Astrocyte (in vitro differentiated cells and primary cell): ENCODE measurements around the gene NPC1L1. TPM values are rescaled to one million over a fixed set of nuclear protein-coding genes. Genes with fewer than 3 reads are reported as not detected.

Experiments used
- DNase-seq: peaks from one replicate; pipeline ENCODE4 v3.0.0-alpha.2; 2010; ENCODE audit warnings: low read depth
- FAIRE-seq: peaks from 2 replicates; lab custom pipeline; 2011; peaks lifted over from hg19 to GRCh38; lab: Jason Lieb, UNC
- H2AFZ ChIP-seq: 2 replicates; pipeline ENCODE4 v1.6.0; 2012; ENCODE audit warnings: low read depth, low read length, inconsistent platforms
- H3K27ac ChIP-seq: 2 replicates; pipeline ENCODE4 v1.5.1; 2011; ENCODE audit warnings: low read depth, low read length, inconsistent platforms
- H3K27me3 ChIP-seq: 2 replicates; pipeline ENCODE4 v1.6.0; 2011; ENCODE audit warnings: low read length, inconsistent platforms; ENCODE audit not compliant: insufficient read depth
- H3K36me3 ChIP-seq: 2 replicates; pipeline ENCODE4 v1.5.1; 2011; ENCODE audit warnings: low read length, inconsistent platforms; ENCODE audit not compliant: insufficient read depth
- H3K4me1 ChIP-seq: 2 replicates; pipeline ENCODE4 v1.5.1; 2011; ENCODE audit warnings: low read length, inconsistent platforms; ENCODE audit not compliant: insufficient read depth
- H3K4me2 ChIP-seq: 2 replicates; pipeline ENCODE4 v1.6.0; 2012; ENCODE audit warnings: low read length, inconsistent platforms
- H3K4me3 ChIP-seq: 2 replicates; pipeline ENCODE4 v1.5.1; 2011; ENCODE audit warnings: low read depth, mild to moderate bottlenecking, low read length, inconsistent platforms; ENCODE audit not compliant: insufficient read depth
- H3K79me2 ChIP-seq: 2 replicates; pipeline ENCODE4 v1.6.0; 2012; ENCODE audit warnings: mild to moderate bottlenecking, low read length, inconsistent platforms; ENCODE audit not compliant: insufficient read depth
- H3K9ac ChIP-seq: 2 replicates; pipeline ENCODE4 v1.6.0; 2012; ENCODE audit warnings: mild to moderate bottlenecking, low read length, inconsistent platforms
- H3K9me3 ChIP-seq: 2 replicates; pipeline ENCODE4 v1.5.1; 2012; ENCODE audit warnings: low read depth, mild to moderate bottlenecking, low read length, inconsistent platforms; ENCODE audit not compliant: insufficient read depth
- H4K20me1 ChIP-seq: 2 replicates; pipeline ENCODE4 v1.6.0; 2012; ENCODE audit warnings: low read length, inconsistent platforms; ENCODE audit not compliant: insufficient read depth
- H3K27ac Mint-ChIP-seq: one replicate; pipeline ENCODE4 v1.8.0; 2021; ENCODE audit warnings: mild to moderate bottlenecking, mixed read lengths; ENCODE audit not compliant: unreplicated experiment
- H3K27me3 Mint-ChIP-seq: one replicate; pipeline ENCODE4 v1.8.0; 2021; ENCODE audit warnings: low read depth, mixed read lengths; ENCODE audit not compliant: unreplicated experiment
- H3K36me3 Mint-ChIP-seq: one replicate; pipeline ENCODE4 v1.8.0; 2021; ENCODE audit warnings: low read depth, mixed read lengths; ENCODE audit not compliant: unreplicated experiment
- H3K4me1 Mint-ChIP-seq: one replicate; pipeline ENCODE4 v1.8.0; 2021; ENCODE audit warnings: low read depth, mixed read lengths; ENCODE audit not compliant: unreplicated experiment
- H3K4me3 Mint-ChIP-seq: one replicate; pipeline ENCODE4 v1.8.0; 2021; ENCODE audit warnings: mild to moderate bottlenecking, moderate library complexity, mixed read lengths; ENCODE audit not compliant: unreplicated experiment
- H3K9me3 Mint-ChIP-seq: one replicate; pipeline ENCODE4 v1.8.0; 2021; ENCODE audit warnings: mild to moderate bottlenecking, mixed read lengths; ENCODE audit not compliant: unreplicated experiment
- EZH2 ChIP-seq: IDR thresholded peaks from 2 replicates; pipeline ENCODE4 v1.6.1; 2012; ENCODE audit warnings: mild to moderate bottlenecking, low read length, inconsistent platforms; ENCODE audit not compliant: insufficient read depth
- total RNA-seq: library from RNA; stranded (reverse); gene quantifications from 2 replicates; pipeline ENCODE4 v1.2.1, GENCODE V29; 2021
- TF ChIP-seq, protein P1 (sequence below): IDR thresholded peaks from 2 replicates; pipeline ENCODE4 v1.5.1; 2011; ENCODE audit warnings: low read depth, mild to moderate bottlenecking, inconsistent platforms, low read length, moderate library complexity; ENCODE audit not compliant: insufficient read depth

Gene NPC1L1
- total RNA-seq, 1 donor from 2014 or later: 0.07 TPM

DNA sequence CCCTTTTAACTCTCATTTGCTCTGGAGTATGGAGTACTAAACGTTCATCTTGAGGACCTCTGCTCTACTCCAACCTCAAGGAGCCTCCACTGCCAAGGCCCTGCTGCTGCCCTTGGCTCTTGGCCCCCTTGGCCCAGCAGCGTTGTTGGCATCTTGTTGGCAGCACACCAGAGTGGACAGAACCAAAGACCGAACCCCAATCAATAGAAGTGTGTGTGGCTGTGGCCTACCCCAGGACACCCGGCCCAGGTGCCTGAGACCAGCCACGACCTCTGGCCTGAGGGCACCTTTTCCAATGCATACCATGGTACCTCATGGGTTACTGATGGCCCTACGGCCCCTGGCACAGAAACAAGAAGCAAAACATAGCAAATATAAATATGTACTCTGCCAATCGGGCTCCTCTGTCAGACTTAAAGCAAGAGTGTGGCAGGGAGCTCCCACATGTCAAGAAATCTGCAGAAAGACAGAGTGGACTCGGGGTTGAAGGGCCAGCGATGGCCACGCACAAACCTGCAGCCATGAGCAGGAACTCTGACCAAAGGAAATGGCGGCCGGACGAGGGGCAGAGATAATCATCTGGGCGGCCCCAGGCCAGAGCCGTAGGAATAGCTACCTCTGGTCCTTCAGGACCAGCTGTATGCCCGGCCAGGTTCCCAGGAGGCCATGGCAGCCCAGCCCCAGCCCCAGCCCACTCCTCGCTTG, 2.9 kb downstream of the NPC1L1 start:
- Histone ChIP-seq H3K79me2 (no peaks in the 10 kb centered on the region), H3K27ac (no peak overlapping the region), H3K36me3 (no peaks in the 10 kb centered on the region), H3K9me3 (no peaks in the 10 kb centered on the region), H4K20me1 (no peaks in the 10 kb centered on the region), H3K9ac (no peak overlapping the region), H2AFZ (no peak overlapping the region), H3K4me3 (no peak overlapping the region), H3K4me2 (no peak overlapping the region), H3K27me3 (no peaks in the 10 kb centered on the region), H3K4me1 (no peaks in the 10 kb centered on the region)
- Mint-ChIP-seq H3K36me3 (no peaks in the 10 kb centered on the region), H3K4me3 (no peak overlapping the region), H3K27me3 (peaks cover 15% of the 10 kb centered on the region), H3K4me1 (no peaks in the 10 kb centered on the region), H3K9me3 (no peaks in the 10 kb centered on the region), H3K27ac (no peak overlapping the region)
- FAIRE-seq: no peak
- DNase-seq: no peak
- TF ChIP-seq, protein P1, sequence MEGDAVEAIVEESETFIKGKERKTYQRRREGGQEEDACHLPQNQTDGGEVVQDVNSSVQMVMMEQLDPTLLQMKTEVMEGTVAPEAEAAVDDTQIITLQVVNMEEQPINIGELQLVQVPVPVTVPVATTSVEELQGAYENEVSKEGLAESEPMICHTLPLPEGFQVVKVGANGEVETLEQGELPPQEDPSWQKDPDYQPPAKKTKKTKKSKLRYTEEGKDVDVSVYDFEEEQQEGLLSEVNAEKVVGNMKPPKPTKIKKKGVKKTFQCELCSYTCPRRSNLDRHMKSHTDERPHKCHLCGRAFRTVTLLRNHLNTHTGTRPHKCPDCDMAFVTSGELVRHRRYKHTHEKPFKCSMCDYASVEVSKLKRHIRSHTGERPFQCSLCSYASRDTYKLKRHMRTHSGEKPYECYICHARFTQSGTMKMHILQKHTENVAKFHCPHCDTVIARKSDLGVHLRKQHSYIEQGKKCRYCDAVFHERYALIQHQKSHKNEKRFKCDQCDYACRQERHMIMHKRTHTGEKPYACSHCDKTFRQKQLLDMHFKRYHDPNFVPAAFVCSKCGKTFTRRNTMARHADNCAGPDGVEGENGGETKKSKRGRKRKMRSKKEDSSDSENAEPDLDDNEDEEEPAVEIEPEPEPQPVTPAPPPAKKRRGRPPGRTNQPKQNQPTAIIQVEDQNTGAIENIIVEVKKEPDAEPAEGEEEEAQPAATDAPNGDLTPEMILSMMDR: no peak
- TF ChIP-seq EZH2: no peak

DNA sequence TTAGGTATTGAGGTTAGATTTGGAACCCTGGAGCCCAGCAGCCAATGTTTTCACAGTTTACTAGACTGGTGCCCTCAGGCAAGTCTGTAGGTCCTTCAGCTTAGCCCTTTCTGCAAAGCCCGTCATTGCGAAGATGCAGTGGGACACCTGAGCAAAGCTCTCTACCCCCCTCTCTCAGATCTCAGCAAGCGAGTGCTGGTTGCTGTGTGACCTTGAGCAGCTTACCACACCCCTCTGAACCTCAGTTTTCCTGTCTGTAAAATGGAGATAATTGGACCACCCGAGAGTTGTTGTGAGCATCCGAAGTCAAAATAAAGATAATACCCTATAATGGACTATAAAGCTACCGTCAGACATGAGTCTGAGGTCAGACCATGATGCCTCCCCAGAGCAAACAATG, 3.7 kb downstream of the NPC1L1 start:
- no peaks in the 10 kb centered on the region for H4K20me1 ChIP-seq
- H3K9ac ChIP-seq: no peak overlapping the region
- no peaks in the 10 kb centered on the region for H3K9me3 ChIP-seq
- FAIRE-seq: no peak
- no peaks in the 10 kb centered on the region for H3K4me1 Mint-ChIP-seq
- TF ChIP-seq EZH2: no peak
- TF ChIP-seq, protein P1: no peak
- H3K27ac Mint-ChIP-seq: no peak overlapping the region
- DNase-seq: no peak
- H3K4me3 ChIP-seq: no peak overlapping the region
- H3K36me3 ChIP-seq: no peaks in the 10 kb centered on the region
- no peaks in the 10 kb centered on the region for H3K36me3 Mint-ChIP-seq
- H3K4me1 ChIP-seq: no peaks in the 10 kb centered on the region
- no peak overlapping the region for H3K27ac ChIP-seq
- no peaks in the 10 kb centered on the region for H3K9me3 Mint-ChIP-seq
- H3K4me2 ChIP-seq: no peak overlapping the region
- peaks cover 15% of the 10 kb centered on the region for H3K27me3 Mint-ChIP-seq
- H3K4me3 Mint-ChIP-seq: no peak overlapping the region
- H3K27me3 ChIP-seq: no peaks in the 10 kb centered on the region
- no peak overlapping the region for H2AFZ ChIP-seq
- H3K79me2 ChIP-seq: no peaks in the 10 kb centered on the region

DNA sequence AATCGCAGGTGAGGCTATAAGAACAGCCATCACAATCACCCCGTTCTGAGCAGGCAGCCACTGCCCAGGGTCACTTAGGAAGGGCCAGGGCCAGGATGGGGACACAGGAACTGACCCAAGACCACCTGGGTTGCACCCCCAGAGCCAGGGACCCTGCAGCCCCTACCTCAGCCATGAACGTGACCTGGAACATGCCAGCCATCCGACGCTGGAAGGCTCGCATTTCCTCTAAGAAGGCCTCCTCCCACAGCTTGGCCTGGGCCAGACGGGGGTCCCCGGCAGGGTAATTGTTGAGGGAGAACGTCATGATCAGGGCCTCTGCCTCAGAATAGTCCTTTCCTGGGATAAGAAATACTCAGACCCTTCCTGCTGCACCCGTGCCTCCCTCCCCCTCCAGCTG, 5.0 kb downstream of the NPC1L1 start:
- Histone ChIP-seq H2AFZ (no peak overlapping the region), H3K79me2 (no peaks in the 10 kb centered on the region), H3K4me2 (no peak overlapping the region), H3K4me1 (no peaks in the 10 kb centered on the region), H3K27me3 (no peaks in the 10 kb centered on the region), H3K9me3 (no peaks in the 10 kb centered on the region), H3K4me3 (no peak overlapping the region), H3K9ac (no peak overlapping the region), H3K36me3 (no peaks in the 10 kb centered on the region), H4K20me1 (no peaks in the 10 kb centered on the region), H3K27ac (no peak overlapping the region)
- no peak for DNase-seq
- TF ChIP-seq, protein P1: no peak
- TF ChIP-seq EZH2: no peak
- Mint-ChIP-seq H3K27me3 (peaks cover 15% of the 10 kb centered on the region), H3K9me3 (peaks cover 3% of the 10 kb centered on the region), H3K4me3 (no peak overlapping the region), H3K36me3 (no peaks in the 10 kb centered on the region), H3K27ac (no peak overlapping the region), H3K4me1 (no peaks in the 10 kb centered on the region)
- no peak for FAIRE-seq
